OCI-LY3 (cell line): ENCODE measurements around the gene SCYL2.
"Not testable (repeated sequence)": the region's sequence is repeated elsewhere in the genome, so short reads cannot be mapped to it uniquely, and the experiment has no call there.

ENCODE experiments used
- H2AFZ ChIP-seq: fragments of 200-600, 300-600 bp; shearing (Covaris generic); 2 replicates; pipeline ENCODE4 v1.6.0; 2014; ENCODE audit warnings: antibody characterized with exemption, low read depth, low read length
- H3K27ac ChIP-seq: fragments of 200-600, 300-600 bp; sonication (generic); 2 replicates; pipeline ENCODE4 v1.5.1; 2014; ENCODE audit warnings: mild to moderate bottlenecking, low read length, moderate library complexity, mixed read lengths
- H3K27me3 ChIP-seq: fragments of 200-600, 300-600 bp; sonication (generic); 2 replicates; pipeline ENCODE4 v1.6.1; 2014; ENCODE audit warnings: low read depth, low read length, mixed read lengths
- H3K36me3 ChIP-seq: fragments of 200-600, 300-600 bp; sonication (generic); replicated peaks from 2 replicates; pipeline ENCODE3; 2014; ENCODE audit warnings: low read depth, low read length, mixed read lengths
- H3K4me1 ChIP-seq: fragments of 300-600, 200-600 bp; sonication (generic); 2 replicates; pipeline ENCODE4 v1.6.1; 2014; ENCODE audit warnings: low read length, mixed read lengths
- H3K4me2 ChIP-seq: fragments of 200-600, 300-600 bp; sonication (generic); 2 replicates; pipeline ENCODE4 v1.6.1; 2014; ENCODE audit warnings: low read length, mixed read lengths
- H3K4me3 ChIP-seq: fragments of 300-600, 200-600 bp; sonication (generic); 2 replicates; pipeline ENCODE4 v1.5.1; 2014; ENCODE audit warnings: antibody characterized with exemption, mild to moderate bottlenecking, low read length, moderate library complexity
- H3K79me2 ChIP-seq: fragments of 300-600, 200-600 bp; shearing (Covaris generic); 2 replicates; pipeline ENCODE4 v1.6.1; 2014; ENCODE audit warnings: mild to moderate bottlenecking, low read length, mixed read lengths
- H3K9ac ChIP-seq: fragments of 300-600, 200-600 bp; shearing (Covaris generic); 2 replicates; pipeline ENCODE4 v1.6.0; 2014; ENCODE audit warnings: mild to moderate bottlenecking, low read length, moderate library complexity
- H3K9me3 ChIP-seq: fragments of 200-600, 300-600 bp; shearing (Covaris generic); 2 replicates; pipeline ENCODE4 v1.6.1; 2014; ENCODE audit warnings: low read length, mixed read lengths; ENCODE audit not compliant: insufficient read depth
- H4K20me1 ChIP-seq: fragments of 200-600, 300-600 bp; sonication (generic); 2 replicates; pipeline ENCODE4 v1.6.1; 2016; ENCODE audit warnings: low read length, mixed read lengths; ENCODE audit not compliant: insufficient read depth
- CTCF ChIP-seq: fragments of 200-600, 300-600 bp; sonication (generic); IDR thresholded peaks from 2 replicates; pipeline ENCODE4 v1.5.1; 2014; ENCODE audit warnings: antibody characterized with exemption, low read length, low read depth
- EZH2phosphoT487 ChIP-seq: fragments of 200-600 bp; shearing (Covaris generic); IDR thresholded peaks from 2 replicates; pipeline ENCODE4 v1.6.1; 2018; ENCODE audit warnings: antibody characterized with exemption, mixed run types, low read depth

The SCYL2 gene

GRCh38 chr12:100337299-100337698, 70.3 kb downstream of the SCYL2 start:
- Histone ChIP-seq H4K20me1 (no peaks in the 10 kb centered on the region), H3K4me1 (peaks cover 13% of the 10 kb centered on the region), H3K9ac (no peak overlapping the region), H2AFZ (no peak overlapping the region), H3K79me2 (no peaks in the 10 kb centered on the region), H3K4me3 (no peak overlapping the region), H3K36me3 (peaks cover 15% of the 10 kb centered on the region), H3K9me3 (no peaks in the 10 kb centered on the region), H3K4me2 (no peak overlapping the region), H3K27ac (no peak overlapping the region), H3K27me3 (no peaks in the 10 kb centered on the region)
- TF ChIP-seq CTCF, result no peak
- no peak for TF ChIP-seq EZH2phosphoT487

DNA sequence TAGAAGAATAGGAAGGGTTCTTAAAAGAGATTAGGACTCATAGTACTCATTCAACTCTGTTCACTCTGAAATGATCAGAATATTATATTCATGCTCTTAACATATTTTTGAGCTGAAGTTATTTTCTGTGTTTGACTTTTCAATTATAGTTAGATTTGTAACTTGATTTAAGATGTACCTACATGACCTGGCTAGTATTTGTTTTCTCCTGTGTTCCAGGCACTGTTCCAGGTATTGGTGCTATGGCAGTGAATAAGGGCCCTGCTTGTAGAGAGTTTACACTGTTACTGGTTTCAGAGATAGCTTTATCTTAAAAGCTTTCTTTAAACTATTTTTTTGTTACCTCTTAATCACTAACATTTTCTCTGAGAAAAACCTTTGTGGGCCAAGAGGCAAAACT, 70.8 kb downstream of the SCYL2 start:
- Histone ChIP-seq H3K27me3 (no peaks in the 10 kb centered on the region), H3K36me3 (peaks cover 16% of the 10 kb centered on the region), H3K4me1 (peaks cover 13% of the 10 kb centered on the region), H3K9me3 (no peaks in the 10 kb centered on the region), H3K4me2 (no peak overlapping the region), H3K4me3 (no peak overlapping the region), H3K27ac (no peak overlapping the region), H3K9ac (no peak overlapping the region), H3K79me2 (no peaks in the 10 kb centered on the region), H4K20me1 (no peaks in the 10 kb centered on the region), H2AFZ (no peak overlapping the region)
- TF ChIP-seq EZH2phosphoT487 (no peak), CTCF (no peak)

DNA sequence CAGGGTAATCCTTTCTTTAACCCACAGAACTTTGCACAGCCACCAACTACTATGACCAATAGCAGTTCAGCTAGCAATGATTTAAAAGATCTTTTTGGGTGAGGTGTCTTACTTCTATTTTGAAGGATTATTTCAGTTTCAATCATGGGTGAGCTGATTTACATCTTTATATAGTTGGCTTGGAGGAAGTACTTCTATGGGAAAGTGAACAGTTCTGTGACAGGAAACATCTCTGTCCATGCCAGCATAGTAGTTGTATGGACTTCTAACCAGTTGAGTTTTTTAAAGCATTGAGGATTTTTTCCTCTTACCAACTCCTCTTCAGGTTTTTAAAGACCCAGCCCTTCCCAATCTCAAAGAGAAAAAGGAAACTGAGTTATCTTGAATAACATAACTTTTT, 72.1 kb downstream of the SCYL2 start:
- H3K36me3 ChIP-seq, result peaks cover 16% of the 10 kb centered on the region

DNA sequence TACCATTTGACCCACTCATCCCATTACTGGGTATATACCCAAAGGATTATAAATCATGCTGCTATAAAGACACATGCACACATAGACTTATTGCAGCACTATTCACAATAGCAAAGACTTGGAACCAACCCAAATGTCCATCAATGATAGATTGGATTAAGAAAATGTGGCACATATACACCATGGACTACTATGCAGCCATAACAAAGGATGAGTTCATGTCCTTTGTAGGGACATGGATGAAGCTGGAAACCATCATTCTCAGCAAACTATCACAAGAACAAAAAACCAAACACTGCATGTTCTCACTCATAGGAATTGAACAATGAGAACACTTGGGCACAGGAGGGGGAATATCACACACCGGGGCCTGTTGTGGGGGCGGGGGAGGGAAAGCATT, 75.9 kb downstream of the SCYL2 start:
- H4K20me1 ChIP-seq, H3K27me3 ChIP-seq, H3K79me2 ChIP-seq, H3K9ac ChIP-seq, H2AFZ ChIP-seq, H3K4me3 ChIP-seq, H3K36me3 ChIP-seq, H3K4me2 ChIP-seq, H3K9me3 ChIP-seq, H3K27ac ChIP-seq: not testable (repeated sequence)
- H3K4me1 ChIP-seq, result peaks cover 13% of the 10 kb centered on the region

More for the DNA sequence above, 72.1 kb downstream of the SCYL2 start:
- H4K20me1 ChIP-seq, result no peaks in the 10 kb centered on the region
- no peak overlapping the region for H3K9ac ChIP-seq
- no peaks in the 10 kb centered on the region for H3K27me3 ChIP-seq
- no peak overlapping the region for H3K4me3 ChIP-seq
- H3K4me2 ChIP-seq, result peak overlapping the region; percentile 37
- peak overlapping the region; percentile 55 for H3K27ac ChIP-seq
- H2AFZ ChIP-seq, result 0 out of 2 replicates have a peak overlapping the region, but pooled peaks have one; percentile 25
- H3K9me3 ChIP-seq, result no peaks in the 10 kb centered on the region
- peaks cover 13% of the 10 kb centered on the region for H3K4me1 ChIP-seq
- H3K79me2 ChIP-seq, result no peaks in the 10 kb centered on the region
- TF ChIP-seq CTCF, result no peak
- no peak for TF ChIP-seq EZH2phosphoT487

- not testable (repeated sequence) for H3K27me3 ChIP-seq, H3K9me3 ChIP-seq, H4K20me1 ChIP-seq, H3K27ac ChIP-seq, H3K36me3 ChIP-seq, H3K4me2 ChIP-seq, H2AFZ ChIP-seq, H3K4me1 ChIP-seq, H3K79me2 ChIP-seq, H3K9ac ChIP-seq, H3K4me3 ChIP-seq
Observed at GRCh38 chr12:100344351-100344750, 77.4 kb downstream of the SCYL2 start.
